ENCODE results near the gene ZFAND2B. TPM values are rescaled to one million over a fixed set of nuclear protein-coding genes. Genes with fewer than 3 reads are reported as not detected.

Gene ZFAND2B
- total RNA-seq, 3 donors from 2014 or later = 59.6 to 88.5 (median 66.0) TPM

- intact Hi-C loops (cut with DNase I, micrococcal nuclease) = no loop called here
- no peak for TF ChIP-seq CTCF (IDR thresholded peaks at IDR 0.05)
- Histone ChIP-seq H3K4me1 (ENCODE audit: low read depth) (peaks cover 48% of the 10 kb centered on the region), H3K9me3 (no peaks in the 10 kb centered on the region), H3K36me3 (ENCODE audit: low read depth) (no peaks in the 10 kb centered on the region), H3K4me3 (peak overlapping the region; percentile 50)
- DNase-seq (no peak), ATAC-seq (no peak)
These were observed 39.3 kb downstream of the ZFAND2B start for GRCh38 chr2:219245899-219246230.

GRCh38 chr2:219246559-219246958 lies 40.0 kb downstream of the ZFAND2B start:
- H3K9me3 ChIP-seq = no peaks in the 10 kb centered on the region
- no peaks in the 10 kb centered on the region for H3K36me3 ChIP-seq (ENCODE audit: low read depth)
- peaks cover 55% of the 10 kb centered on the region for H3K4me1 ChIP-seq (ENCODE audit: low read depth)
- no peak for DNase-seq
- no peak for TF ChIP-seq CTCF (IDR thresholded peaks at IDR 0.05)
- no peak overlapping the region for H3K4me3 ChIP-seq
- intact Hi-C loops (cut with DNase I, micrococcal nuclease) = no loop called here
- no peak for ATAC-seq

- ATAC-seq (peak; percentile 5), DNase-seq (peak in 1 of 3 donors; percentile 64)
- Histone ChIP-seq H3K4me3 (no peak overlapping the region), H3K9me3 (no peaks in the 10 kb centered on the region), H3K4me1 (ENCODE audit: low read depth) (peaks cover 63% of the 10 kb centered on the region), H3K36me3 (ENCODE audit: low read depth) (no peaks in the 10 kb centered on the region)
- intact Hi-C loops (cut with DNase I, micrococcal nuclease) = no loop called here
- TF ChIP-seq CTCF (IDR thresholded peaks at IDR 0.05) = no peak
These were observed 41.4 kb downstream of the ZFAND2B start for GRCh38 chr2:219247678-219248642.

- ATAC-seq = no peak
- no peaks in the 10 kb centered on the region for H3K36me3 ChIP-seq (ENCODE audit: low read depth)
- no peak overlapping the region for H3K4me3 ChIP-seq
- peaks cover 63% of the 10 kb centered on the region for H3K4me1 ChIP-seq (ENCODE audit: low read depth)
- DNase-seq = no peak
- TF ChIP-seq CTCF (IDR thresholded peaks at IDR 0.05) = no peak
- intact Hi-C loops (cut with DNase I, micrococcal nuclease) = no loop called here
- no peaks in the 10 kb centered on the region for H3K9me3 ChIP-seq
These were observed 42.2 kb downstream of the ZFAND2B start for GRCh38 chr2:219248845-219249202.

- no peak overlapping the region for H3K4me3 ChIP-seq
- peak; percentile 90 to 96 (median 90) for DNase-seq
These were observed 42.8 kb downstream of the ZFAND2B start for GRCh38 chr2:219249203-219249980.

More at GRCh38 chr2:219249203-219249980, 42.8 kb downstream of the ZFAND2B start:
- H3K9me3 ChIP-seq = no peaks in the 10 kb centered on the region
- H3K36me3 ChIP-seq (ENCODE audit: low read depth) = no peaks in the 10 kb centered on the region
- H3K4me1 ChIP-seq (ENCODE audit: low read depth) = peaks cover 64% of the 10 kb centered on the region
- ATAC-seq = peak; percentile 70
- intact Hi-C loops (cut with DNase I, micrococcal nuclease) = no loop called here
- TF ChIP-seq CTCF (IDR thresholded peaks at IDR 0.05) = no peak
